Peyer's patch (tissue), 4 donors: ENCODE results near the gene SLC66A1. TPM values are rescaled to one million over a fixed set of nuclear protein-coding genes. Genes with fewer than 3 reads are reported as not detected.

Experiments
- DNase-seq, 3 donors: peaks; one replicate each; pipeline ENCODE4 v3.0.0-alpha.2; 2017 to 2019
- H3K27ac ChIP-seq, 4 donors: fragments of 200-600 bp; sonication (generic); one replicate each; pipeline ENCODE4 v1.5.1; 2016 to 2019
- H3K27me3 ChIP-seq, 2 donors: fragments of 200-600 bp; sonication (generic); one replicate each; pipeline ENCODE4 v1.5.1; 2019
- H3K36me3 ChIP-seq, 3 donors: fragments of 200-600 bp; sonication (generic); one replicate each; pipeline ENCODE4 v1.5.1; 2016 to 2019
- H3K4me1 ChIP-seq, 4 donors: fragments of 200-600 bp; sonication (generic); one replicate each; pipeline ENCODE4 v1.5.1; 2016 to 2019
- H3K4me3 ChIP-seq, 4 donors: fragments of 200-600 bp; sonication (generic); 1 replicate in 3 of 4; 2 replicates in 1 of 4; pipeline ENCODE4 v1.5.1; 2016 to 2019; ENCODE audit warnings: mild to moderate bottlenecking in 1 of 4
- H3K9me3 ChIP-seq, 4 donors: fragments of 200-600 bp; sonication (generic); one replicate each; pipeline ENCODE4 v1.5.1; 2016 to 2019; ENCODE audit warnings: mild to moderate bottlenecking in 1 of 4
- POLR2A ChIP-seq, 2 donors: fragments of 450-650 bp; IDR thresholded peaks; one replicate each; pipeline ENCODE4 v1.5.1; 2017; ENCODE audit warnings: antibody characterized with exemption in 2 of 2, mild to moderate bottlenecking in 2 of 2, moderate library complexity in 2 of 2
- total RNA-seq, 4 donors: library from RNA; depleted of rRNA; stranded (reverse); fragments of >200 nt; gene quantifications; one replicate each; pipeline ENCODE4 v1.1.0, GENCODE V29; 2016
- TF ChIP-seq, protein P1 (sequence below), 6 experiments: fragments of 450-650 bp in 4 of 6; fragments of 200-600 bp in 2 of 6; sonication (generic) in 1 of 6; IDR thresholded peaks; one replicate each; pipeline ENCODE4 v1.5.1; 2017 to 2019; ENCODE audit warnings: antibody characterized with exemption in 6 of 6, mild to moderate bottlenecking in 3 of 6, moderate library complexity in 1 of 6

Gene SLC66A1
- total RNA-seq, 4 donors from 2014 or later, result 19.0 to 76.8 (median 45.0) TPM

DNA sequence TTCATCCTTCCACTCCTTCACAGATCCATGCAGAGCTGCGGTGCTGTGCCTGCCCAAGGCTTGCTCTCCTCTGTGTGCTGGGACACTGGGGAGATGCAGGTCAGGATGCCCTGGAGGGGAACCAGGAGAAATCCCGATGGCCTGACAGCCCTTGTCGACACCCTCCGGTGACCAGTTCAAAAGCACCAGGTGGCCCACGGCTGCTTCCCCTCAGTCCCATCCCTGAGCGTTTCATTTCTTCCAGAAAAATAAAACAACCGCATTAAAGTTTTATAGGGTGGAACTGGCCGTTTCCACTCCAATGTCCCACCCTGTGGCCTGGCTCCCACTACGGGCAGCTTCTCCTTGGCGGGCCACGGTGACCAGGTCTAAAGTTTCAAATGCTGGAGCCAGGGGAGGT is 48.3 kb downstream of the SLC66A1 start:
- H3K27me3 ChIP-seq, result no peaks in the 10 kb centered on the region
- peaks cover 0 to 18% (median 3%) of the 10 kb centered on the region in 4 donors for H3K4me1 ChIP-seq
- DNase-seq, result no peak
- no peak overlapping the region for H3K4me3 ChIP-seq
- peaks cover 0 to 40% (median 0%) of the 10 kb centered on the region in 3 donors for H3K36me3 ChIP-seq
- H3K27ac ChIP-seq, result no peak overlapping the region
- no peaks in the 10 kb centered on the region for H3K9me3 ChIP-seq
- TF ChIP-seq, protein P1, sequence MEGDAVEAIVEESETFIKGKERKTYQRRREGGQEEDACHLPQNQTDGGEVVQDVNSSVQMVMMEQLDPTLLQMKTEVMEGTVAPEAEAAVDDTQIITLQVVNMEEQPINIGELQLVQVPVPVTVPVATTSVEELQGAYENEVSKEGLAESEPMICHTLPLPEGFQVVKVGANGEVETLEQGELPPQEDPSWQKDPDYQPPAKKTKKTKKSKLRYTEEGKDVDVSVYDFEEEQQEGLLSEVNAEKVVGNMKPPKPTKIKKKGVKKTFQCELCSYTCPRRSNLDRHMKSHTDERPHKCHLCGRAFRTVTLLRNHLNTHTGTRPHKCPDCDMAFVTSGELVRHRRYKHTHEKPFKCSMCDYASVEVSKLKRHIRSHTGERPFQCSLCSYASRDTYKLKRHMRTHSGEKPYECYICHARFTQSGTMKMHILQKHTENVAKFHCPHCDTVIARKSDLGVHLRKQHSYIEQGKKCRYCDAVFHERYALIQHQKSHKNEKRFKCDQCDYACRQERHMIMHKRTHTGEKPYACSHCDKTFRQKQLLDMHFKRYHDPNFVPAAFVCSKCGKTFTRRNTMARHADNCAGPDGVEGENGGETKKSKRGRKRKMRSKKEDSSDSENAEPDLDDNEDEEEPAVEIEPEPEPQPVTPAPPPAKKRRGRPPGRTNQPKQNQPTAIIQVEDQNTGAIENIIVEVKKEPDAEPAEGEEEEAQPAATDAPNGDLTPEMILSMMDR (IDR thresholded peaks at IDR 0.05), result no peak
- no peak for TF ChIP-seq POLR2A (IDR thresholded peaks at IDR 0.05)

DNA sequence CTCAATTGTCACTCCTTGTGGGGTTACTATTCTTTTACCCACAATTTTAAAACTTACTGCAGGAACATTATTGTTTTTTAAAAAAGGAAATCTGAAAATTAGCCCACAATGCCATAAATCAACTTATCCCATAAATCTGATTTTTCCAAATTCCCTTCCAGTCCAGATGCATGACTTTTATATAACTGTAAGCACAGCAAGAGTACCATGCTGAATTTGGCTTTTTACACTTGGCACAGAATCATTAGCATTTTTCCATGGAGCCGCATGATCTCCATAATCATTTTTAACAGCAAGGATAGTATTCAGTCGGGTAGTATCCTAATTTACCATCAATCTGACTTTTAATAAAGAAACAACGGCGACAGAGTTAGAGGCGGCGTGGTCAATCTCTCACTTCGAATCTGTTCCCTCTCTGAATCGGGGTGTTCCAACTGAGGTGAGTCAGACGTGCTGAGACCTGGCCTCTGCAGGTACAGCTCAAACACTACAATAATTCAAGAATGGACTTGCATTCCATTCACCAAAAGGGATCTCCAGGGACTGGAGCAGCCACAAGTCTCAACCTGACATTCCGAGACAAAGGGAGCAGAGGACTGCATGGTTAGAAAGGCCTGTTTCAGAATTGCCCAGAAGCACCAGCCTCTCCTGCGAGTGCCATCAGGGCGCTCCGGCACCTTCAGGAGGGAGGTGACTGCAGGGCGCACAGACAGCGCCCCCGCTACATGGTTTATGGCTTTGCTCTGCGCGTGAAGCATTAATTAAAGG is 48.9 kb downstream of the SLC66A1 start:
- no peak overlapping the region for H3K27ac ChIP-seq
- DNase-seq, result no peak

DNA sequence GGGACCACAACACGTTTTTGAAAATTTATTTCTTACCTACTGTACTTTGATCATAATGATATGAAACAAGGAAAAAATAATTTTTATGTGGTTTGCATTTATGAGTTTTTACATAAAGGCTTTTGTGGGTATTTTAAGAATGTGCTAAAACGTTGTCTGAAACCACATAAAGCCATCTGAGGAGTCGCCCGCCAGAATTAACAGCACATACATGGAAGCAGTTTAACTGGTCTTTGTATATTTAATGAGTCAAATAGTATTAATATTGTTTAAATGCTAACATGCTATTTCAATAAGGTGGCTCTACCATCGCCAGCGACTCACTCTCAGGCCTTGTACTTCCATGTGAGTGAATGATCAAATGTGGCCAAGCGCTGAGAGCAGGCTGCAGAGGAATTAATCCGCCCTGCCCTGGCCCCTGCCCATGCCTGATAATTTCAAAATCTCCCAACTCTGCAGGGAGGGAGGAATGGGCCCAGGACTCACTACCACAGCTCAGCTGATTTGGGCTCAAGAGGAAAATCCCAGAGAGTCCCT is 49.6 kb downstream of the SLC66A1 start:
- Histone ChIP-seq H3K27me3 (no peaks in the 10 kb centered on the region), H3K36me3 (peaks cover 0 to 28% (median 0%) of the 10 kb centered on the region in 3 donors), H3K4me1 (peaks cover 0 to 19% (median 3%) of the 10 kb centered on the region in 4 donors), H3K9me3 (no peaks in the 10 kb centered on the region), H3K27ac (no peak overlapping the region), H3K4me3 (no peak overlapping the region)
- TF ChIP-seq, protein P1 (IDR thresholded peaks at IDR 0.05), result no peak
- TF ChIP-seq POLR2A (IDR thresholded peaks at IDR 0.05), result no peak
- no peak for DNase-seq

More for the DNA sequence above, 48.9 kb downstream of the SLC66A1 start:
- TF ChIP-seq POLR2A (IDR thresholded peaks at IDR 0.05), result no peak
- TF ChIP-seq, protein P1 (IDR thresholded peaks at IDR 0.05), result no peak
- Histone ChIP-seq H3K4me1 (peaks cover 0 to 18% (median 3%) of the 10 kb centered on the region in 4 donors), H3K36me3 (peaks cover 0 to 34% (median 0%) of the 10 kb centered on the region in 3 donors), H3K9me3 (no peaks in the 10 kb centered on the region), H3K27me3 (no peaks in the 10 kb centered on the region), H3K4me3 (no peak overlapping the region)

DNA sequence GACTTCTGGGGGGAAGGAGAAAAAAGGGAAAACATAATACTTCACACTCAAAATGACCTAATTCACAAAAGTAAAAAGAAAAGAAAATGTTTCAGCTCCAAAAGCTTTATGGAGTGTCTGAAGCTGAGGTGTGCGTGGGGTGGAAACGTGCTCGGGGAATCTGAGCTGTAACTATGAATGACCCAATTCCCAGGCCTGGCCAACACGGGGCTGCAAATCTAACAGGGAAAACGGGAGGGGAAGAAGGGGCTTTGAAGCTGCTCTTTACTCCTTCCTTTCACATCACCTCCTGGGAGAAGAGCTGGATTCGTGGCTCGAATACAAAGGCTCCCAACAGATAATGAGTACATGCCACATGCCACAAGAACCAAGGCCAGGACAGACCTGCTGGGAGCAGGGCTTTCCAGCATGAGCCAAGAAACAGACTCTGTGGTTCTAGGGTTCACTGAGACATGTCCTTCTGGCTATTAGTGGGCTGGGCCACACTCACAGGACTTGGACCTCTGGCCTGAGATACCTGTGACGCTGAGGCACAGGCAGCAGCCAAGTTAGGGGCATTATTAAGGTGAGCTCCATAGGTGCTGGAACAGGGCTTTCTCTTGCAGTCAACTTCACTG is 51.5 kb downstream of the SLC66A1 start:
- Histone ChIP-seq H3K4me1 (peaks cover 0 to 29% (median 3%) of the 10 kb centered on the region in 4 donors), H3K9me3 (no peaks in the 10 kb centered on the region), H3K4me3 (no peak overlapping the region), H3K27ac (peak overlapping the region in 2 of 4 donors; percentile 50 to 53), H3K27me3 (no peaks in the 10 kb centered on the region), H3K36me3 (peaks cover 0 to 12% (median 0%) of the 10 kb centered on the region in 3 donors)
- peak in 2 of 3 donors; percentile 68 to 78 for DNase-seq
- TF ChIP-seq, protein P1 (IDR thresholded peaks at IDR 0.05), result no peak
- TF ChIP-seq POLR2A (IDR thresholded peaks at IDR 0.05), result peak in 1 of 2 donors; percentile 56

DNA sequence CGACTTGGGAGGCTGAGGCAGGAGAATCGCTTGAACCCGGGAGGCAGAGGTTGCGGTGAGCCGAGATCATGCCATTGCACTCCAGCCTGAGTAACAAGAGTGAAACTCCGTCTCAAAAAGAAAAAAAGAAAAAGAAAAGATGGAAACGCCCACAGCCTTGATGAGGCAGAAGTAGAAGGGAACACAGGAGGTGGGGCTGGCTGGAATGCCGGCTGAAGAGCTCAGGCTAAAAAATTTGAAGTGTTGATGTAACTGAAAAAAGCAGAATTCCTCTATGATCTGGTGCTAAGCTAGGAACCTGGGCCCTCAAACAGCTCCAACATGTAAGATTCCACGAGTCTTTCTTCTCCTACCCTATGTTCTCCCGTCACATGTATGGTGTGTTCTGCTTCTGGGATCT is 53.6 kb downstream of the SLC66A1 start:
- H3K9me3 ChIP-seq, result no peaks in the 10 kb centered on the region
- H3K27ac ChIP-seq, result no peak overlapping the region
- DNase-seq, result no peak
- no peaks in the 10 kb centered on the region for H3K27me3 ChIP-seq
- peaks cover 0 to 29% (median 3%) of the 10 kb centered on the region in 4 donors for H3K4me1 ChIP-seq
- no peak for TF ChIP-seq POLR2A (IDR thresholded peaks at IDR 0.05)
- TF ChIP-seq, protein P1 (IDR thresholded peaks at IDR 0.05), result no peak
- peaks cover 0 to 12% (median 0%) of the 10 kb centered on the region in 3 donors for H3K36me3 ChIP-seq
- no peak overlapping the region for H3K4me3 ChIP-seq
